MM.1S (cell line): ENCODE data around the gene PTPRD.

Experiments
- DNase-seq: peaks from one replicate; pipeline ENCODE4 v3.0.0-alpha.2; 2015
- H2AFZ ChIP-seq: fragments of 300-600 bp; sonication (generic); 2 replicates; pipeline ENCODE4 v1.6.0; 2016; ENCODE audit warnings: antibody characterized with exemption, low read length
- H3F3A ChIP-seq: fragments of 300-600 bp; sonication (generic); 2 replicates; pipeline ENCODE4 v1.6.1; 2016; ENCODE audit warnings: mild to moderate bottlenecking, antibody characterized with exemption, low read length, moderate library complexity, mixed read lengths; ENCODE audit not compliant: insufficient read depth
- H3K27ac ChIP-seq: fragments of 300-600 bp; sonication (generic); 2 replicates; pipeline ENCODE4 v1.5.1; 2016; ENCODE audit warnings: mild to moderate bottlenecking, low read length
- H3K27me3 ChIP-seq: fragments of 300-600 bp; sonication (generic); replicated peaks from 2 replicates; pipeline ENCODE4 v1.6.0; 2016; ENCODE audit warnings: low read length; ENCODE audit not compliant: insufficient read depth
- H3K36me3 ChIP-seq: fragments of 300-600 bp; sonication (generic); replicated peaks from 2 replicates; pipeline ENCODE4 v1.6.1; 2016; ENCODE audit warnings: mild to moderate bottlenecking, low read length, mixed read lengths; ENCODE audit not compliant: insufficient read depth
- H3K4me1 ChIP-seq: fragments of 300-600 bp; sonication (generic); 2 replicates; pipeline ENCODE4 v1.6.1; 2016; ENCODE audit warnings: low read length, mixed read lengths
- H3K4me2 ChIP-seq: fragments of 300-600 bp; sonication (generic); 2 replicates; pipeline ENCODE4 v1.6.0; 2016; ENCODE audit warnings: low read depth, low read length
- H3K4me3 ChIP-seq: fragments of 300-600 bp; sonication (generic); 2 replicates; pipeline ENCODE4 v1.5.1; 2016; ENCODE audit warnings: low read length, mixed read lengths
- H3K79me2 ChIP-seq: fragments of 300-600 bp; sonication (generic); 2 replicates; pipeline ENCODE4 v1.6.1; 2016; ENCODE audit warnings: mixed run types, low read length, mixed read lengths
- H3K9ac ChIP-seq: fragments of 300-600 bp; sonication (generic); 2 replicates; pipeline ENCODE4 v1.6.1; 2016; ENCODE audit warnings: low read length, mixed read lengths
- H3K9me2 ChIP-seq: fragments of 300-600 bp; sonication (generic); replicated peaks from 2 replicates; pipeline ENCODE4 v1.6.1; 2016; ENCODE audit warnings: mild to moderate bottlenecking, low read length, mixed read lengths; ENCODE audit not compliant: insufficient read depth
- H3K9me3 ChIP-seq: fragments of 300-600 bp; sonication (generic); replicated peaks from 2 replicates; pipeline ENCODE4 v1.6.1; 2016; ENCODE audit warnings: mild to moderate bottlenecking, low read length, mixed read lengths; ENCODE audit not compliant: insufficient read depth
- H4K20me1 ChIP-seq: fragments of 300-600 bp; sonication (generic); 2 replicates; pipeline ENCODE4 v1.6.1; 2016; ENCODE audit warnings: mild to moderate bottlenecking, low read length, moderate library complexity, mixed read lengths; ENCODE audit not compliant: insufficient read depth
- EZH2 ChIP-seq: fragments of 300-600 bp; sonication (generic); optimal IDR thresholded peaks from 2 replicates; pipeline ENCODE3; 2017; ENCODE audit warnings: low read depth, mild to moderate bottlenecking, antibody characterized with exemption, low read length, mixed read lengths
- EZH2phosphoT487 ChIP-seq: fragments of 300-600 bp; sonication (generic); IDR thresholded peaks from 2 replicates; pipeline ENCODE4 v1.6.1; 2018; ENCODE audit warnings: antibody characterized with exemption, low read length
- TF ChIP-seq, protein P1 (sequence below): fragments of 300-600 bp; sonication (generic); IDR thresholded peaks from 2 replicates; pipeline ENCODE4 v1.5.1; 2016; ENCODE audit warnings: antibody characterized with exemption, low read length, mixed read lengths

Gene PTPRD

DNA sequence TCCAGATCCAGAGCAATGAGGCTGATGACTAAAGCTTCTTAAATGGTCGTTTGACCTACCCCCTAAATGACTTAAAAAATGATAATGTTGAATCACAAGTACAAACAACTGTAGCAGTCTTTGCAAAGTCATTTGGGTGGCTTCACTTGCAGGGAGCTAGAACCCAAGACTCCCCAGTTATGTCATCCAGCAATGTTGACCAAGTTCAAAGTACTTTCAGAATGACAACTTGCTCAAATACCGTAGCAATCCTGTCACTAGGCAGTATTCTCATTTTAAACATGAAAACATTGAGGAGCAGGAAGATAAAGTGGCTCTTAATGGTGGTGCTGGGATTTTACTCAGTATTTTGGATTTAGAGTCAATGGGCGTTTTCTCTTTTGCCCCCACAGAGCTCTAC lies 1596.2 kb downstream of the PTPRD start:
- Histone ChIP-seq H3K9ac (no peak overlapping the region), H4K20me1 (no peaks in the 10 kb centered on the region), H3K36me3 (no peaks in the 10 kb centered on the region), H3K27ac (no peak overlapping the region), H3K4me1 (no peaks in the 10 kb centered on the region), H3K4me2 (no peak overlapping the region), H3K27me3 (no peaks in the 10 kb centered on the region), H2AFZ (no peak overlapping the region), H3K79me2 (no peaks in the 10 kb centered on the region), H3K4me3 (no peak overlapping the region), H3F3A (no peaks in the 10 kb centered on the region), H3K9me3 (no peaks in the 10 kb centered on the region), H3K9me2 (no peaks in the 10 kb centered on the region)
- DNase-seq: no peak
- TF ChIP-seq EZH2phosphoT487 (no peak), EZH2 (no peak)
- TF ChIP-seq, protein P1, sequence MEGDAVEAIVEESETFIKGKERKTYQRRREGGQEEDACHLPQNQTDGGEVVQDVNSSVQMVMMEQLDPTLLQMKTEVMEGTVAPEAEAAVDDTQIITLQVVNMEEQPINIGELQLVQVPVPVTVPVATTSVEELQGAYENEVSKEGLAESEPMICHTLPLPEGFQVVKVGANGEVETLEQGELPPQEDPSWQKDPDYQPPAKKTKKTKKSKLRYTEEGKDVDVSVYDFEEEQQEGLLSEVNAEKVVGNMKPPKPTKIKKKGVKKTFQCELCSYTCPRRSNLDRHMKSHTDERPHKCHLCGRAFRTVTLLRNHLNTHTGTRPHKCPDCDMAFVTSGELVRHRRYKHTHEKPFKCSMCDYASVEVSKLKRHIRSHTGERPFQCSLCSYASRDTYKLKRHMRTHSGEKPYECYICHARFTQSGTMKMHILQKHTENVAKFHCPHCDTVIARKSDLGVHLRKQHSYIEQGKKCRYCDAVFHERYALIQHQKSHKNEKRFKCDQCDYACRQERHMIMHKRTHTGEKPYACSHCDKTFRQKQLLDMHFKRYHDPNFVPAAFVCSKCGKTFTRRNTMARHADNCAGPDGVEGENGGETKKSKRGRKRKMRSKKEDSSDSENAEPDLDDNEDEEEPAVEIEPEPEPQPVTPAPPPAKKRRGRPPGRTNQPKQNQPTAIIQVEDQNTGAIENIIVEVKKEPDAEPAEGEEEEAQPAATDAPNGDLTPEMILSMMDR: no peak

DNA sequence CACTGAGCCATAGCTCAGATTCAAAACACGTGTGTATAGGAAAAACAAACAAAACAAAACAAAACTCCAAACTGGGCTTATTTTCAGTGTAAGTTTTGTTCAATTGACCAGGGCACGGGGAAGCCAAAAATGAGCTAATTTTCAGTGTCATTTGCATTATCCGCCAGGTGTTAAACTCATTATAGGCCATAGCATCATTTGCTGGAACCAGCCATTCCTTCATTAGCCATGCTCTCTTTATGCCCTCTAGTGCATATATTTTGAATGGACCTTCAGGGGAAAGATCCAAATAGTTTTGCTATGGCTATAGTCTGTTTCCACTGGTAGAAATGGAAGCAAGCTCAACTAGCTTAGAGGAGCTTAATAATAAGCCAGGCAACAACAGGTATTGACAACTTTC lies 1608.0 kb downstream of the PTPRD start:
- Histone ChIP-seq H3K9me3 (no peaks in the 10 kb centered on the region), H3K9ac (no peak overlapping the region), H3K79me2 (no peaks in the 10 kb centered on the region), H4K20me1 (no peaks in the 10 kb centered on the region), H3K9me2 (no peaks in the 10 kb centered on the region), H3K4me2 (no peak overlapping the region), H2AFZ (no peak overlapping the region), H3K27ac (no peak overlapping the region), H3K4me1 (no peaks in the 10 kb centered on the region), H3K27me3 (no peaks in the 10 kb centered on the region), H3K4me3 (no peak overlapping the region), H3K36me3 (no peaks in the 10 kb centered on the region), H3F3A (no peaks in the 10 kb centered on the region)
- DNase-seq: no peak
- TF ChIP-seq, protein P1: peak; percentile 9; the same call in 1 of the 2 replicates
- no peak for TF ChIP-seq EZH2phosphoT487

DNA sequence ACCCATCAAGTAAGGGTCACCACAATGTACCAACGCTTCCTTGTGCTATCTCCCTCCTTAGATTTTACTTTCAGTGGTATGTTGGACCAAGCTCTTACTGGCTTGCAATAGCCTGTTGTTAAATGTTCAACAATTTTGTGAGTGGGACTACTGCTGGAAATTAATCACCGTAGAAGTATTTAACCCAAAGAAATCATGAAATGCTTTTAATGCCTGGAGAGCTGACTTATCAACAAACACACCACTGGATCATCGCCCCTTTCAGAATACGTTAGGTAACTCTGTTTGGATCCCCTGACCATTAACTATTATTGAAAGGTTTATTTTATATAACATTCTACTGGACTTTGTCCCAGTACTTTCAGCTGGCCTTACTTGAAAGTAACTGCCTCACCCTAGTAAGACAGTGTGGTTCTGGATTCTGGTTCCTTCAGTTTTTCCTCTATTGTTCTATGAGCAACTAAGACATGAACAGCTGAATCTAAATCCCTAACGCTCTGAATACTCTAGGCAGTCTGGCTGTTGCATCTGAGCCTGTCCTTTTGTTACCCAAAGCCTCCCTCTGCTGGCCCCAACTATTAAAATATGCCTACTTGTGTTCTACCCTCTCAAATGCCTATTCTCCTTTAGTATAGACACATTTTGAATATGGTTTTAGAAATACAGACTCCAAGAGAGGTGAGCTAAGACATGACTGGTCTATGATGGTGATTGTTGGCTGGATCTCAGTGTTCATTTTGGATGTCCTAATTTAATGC lies 1609.8 kb downstream of the PTPRD start:
- Histone ChIP-seq H3K27ac (no peak overlapping the region), H3K4me2 (no peak overlapping the region), H3F3A (no peaks in the 10 kb centered on the region), H3K27me3 (no peaks in the 10 kb centered on the region), H4K20me1 (no peaks in the 10 kb centered on the region), H3K9ac (no peak overlapping the region), H3K4me1 (no peaks in the 10 kb centered on the region), H3K36me3 (no peaks in the 10 kb centered on the region), H3K4me3 (no peak overlapping the region), H2AFZ (no peak overlapping the region), H3K9me3 (no peaks in the 10 kb centered on the region), H3K79me2 (no peaks in the 10 kb centered on the region), H3K9me2 (no peaks in the 10 kb centered on the region)
- TF ChIP-seq, protein P1: peak; percentile 14; the same call in 1 of the 2 replicates
- no peak for TF ChIP-seq EZH2
- no peak for DNase-seq
